ENCODE measurements around the gene BPIFB4. TPM values are rescaled to one million over a fixed set of nuclear protein-coding genes. Genes with fewer than 3 reads are reported as not detected.

BPIFB4 gene
- polyA plus RNA-seq, 1 of the 3 experiments (the other 2 are of a cell fraction): not detected

DNA sequence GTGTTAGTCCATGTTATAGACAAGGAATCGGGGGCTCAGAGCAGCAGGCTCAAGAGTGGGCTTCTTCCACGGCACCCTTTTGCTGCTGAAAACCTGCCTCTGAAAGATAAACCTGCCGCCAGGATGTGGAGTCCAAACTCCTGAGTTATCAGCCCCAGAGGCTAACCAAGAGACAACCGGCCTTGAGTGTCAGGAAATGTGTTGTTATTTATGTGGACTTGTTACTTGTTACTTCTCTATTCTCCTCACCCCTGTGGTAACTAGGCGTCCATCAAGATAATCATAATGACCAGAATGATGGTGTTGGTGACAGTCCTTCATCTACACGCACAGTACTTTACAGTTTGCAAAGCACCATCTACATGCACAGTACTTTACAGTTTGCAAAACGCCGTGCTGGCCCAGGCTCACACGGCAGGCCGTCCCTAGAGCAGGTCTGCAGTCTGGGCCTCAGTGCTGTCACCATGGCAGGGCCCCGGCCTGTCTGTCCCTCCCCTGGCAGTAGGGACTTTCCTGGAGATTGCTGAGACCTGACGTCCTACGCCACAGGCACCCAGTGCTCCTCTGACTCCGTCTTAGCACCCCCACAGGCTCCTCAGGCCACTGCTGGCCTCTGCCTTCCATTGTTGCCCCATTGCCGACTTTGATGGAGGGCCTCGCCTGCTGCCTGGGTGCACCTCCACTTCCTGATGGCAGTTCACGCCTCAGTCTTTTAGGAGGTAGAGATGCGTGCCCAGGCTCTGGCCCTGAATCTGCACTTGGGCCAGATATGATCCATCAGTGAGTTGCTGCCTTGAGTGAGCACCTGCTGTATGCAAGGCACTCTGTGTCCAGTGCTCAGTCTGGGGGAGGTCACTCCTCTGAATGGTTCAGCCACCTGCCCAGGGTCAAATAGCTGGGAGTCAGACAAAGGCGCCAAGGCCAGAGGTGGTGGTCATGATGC lies 9.1 kb upstream of the BPIFB4 start:
- H3K9ac ChIP-seq: no peak overlapping the region
- H2AFZ ChIP-seq (ENCODE audit: low read depth): no peak overlapping the region
- CTCF ChIA-PET: no interaction called here
- no peak for TF ChIP-seq GATA2 (CRISPR knock-in tag; IDR thresholded peaks at IDR 0.05)
- no peak for TF ChIP-seq EZH2phosphoT487 (IDR thresholded peaks at IDR 0.05; ENCODE audit: borderline replicate concordance, low read depth)
- TF ChIP-seq, protein P1, sequence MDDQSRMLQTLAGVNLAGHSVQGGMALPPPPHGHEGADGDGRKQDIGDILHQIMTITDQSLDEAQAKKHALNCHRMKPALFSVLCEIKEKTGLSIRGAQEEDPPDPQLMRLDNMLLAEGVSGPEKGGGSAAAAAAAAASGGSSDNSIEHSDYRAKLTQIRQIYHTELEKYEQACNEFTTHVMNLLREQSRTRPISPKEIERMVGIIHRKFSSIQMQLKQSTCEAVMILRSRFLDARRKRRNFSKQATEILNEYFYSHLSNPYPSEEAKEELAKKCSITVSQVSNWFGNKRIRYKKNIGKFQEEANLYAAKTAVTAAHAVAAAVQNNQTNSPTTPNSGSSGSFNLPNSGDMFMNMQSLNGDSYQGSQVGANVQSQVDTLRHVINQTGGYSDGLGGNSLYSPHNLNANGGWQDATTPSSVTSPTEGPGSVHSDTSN (IDR thresholded peaks at IDR 0.05): no peak
- no peak for TF ChIP-seq RFX5 (IDR thresholded peaks at IDR 0.05; ENCODE audit: low read length)
- TF ChIP-seq, protein P2, sequence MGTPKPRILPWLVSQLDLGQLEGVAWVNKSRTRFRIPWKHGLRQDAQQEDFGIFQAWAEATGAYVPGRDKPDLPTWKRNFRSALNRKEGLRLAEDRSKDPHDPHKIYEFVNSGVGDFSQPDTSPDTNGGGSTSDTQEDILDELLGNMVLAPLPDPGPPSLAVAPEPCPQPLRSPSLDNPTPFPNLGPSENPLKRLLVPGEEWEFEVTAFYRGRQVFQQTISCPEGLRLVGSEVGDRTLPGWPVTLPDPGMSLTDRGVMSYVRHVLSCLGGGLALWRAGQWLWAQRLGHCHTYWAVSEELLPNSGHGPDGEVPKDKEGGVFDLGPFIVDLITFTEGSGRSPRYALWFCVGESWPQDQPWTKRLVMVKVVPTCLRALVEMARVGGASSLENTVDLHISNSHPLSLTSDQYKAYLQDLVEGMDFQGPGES (IDR thresholded peaks at IDR 0.05; ENCODE audit: low read depth, low read length): no peak
- no peak for TF ChIP-seq TAF1 (IDR thresholded peaks at IDR 0.05; ENCODE audit: borderline replicate concordance, low read depth, low read length)
- TF ChIP-seq, protein P3, sequence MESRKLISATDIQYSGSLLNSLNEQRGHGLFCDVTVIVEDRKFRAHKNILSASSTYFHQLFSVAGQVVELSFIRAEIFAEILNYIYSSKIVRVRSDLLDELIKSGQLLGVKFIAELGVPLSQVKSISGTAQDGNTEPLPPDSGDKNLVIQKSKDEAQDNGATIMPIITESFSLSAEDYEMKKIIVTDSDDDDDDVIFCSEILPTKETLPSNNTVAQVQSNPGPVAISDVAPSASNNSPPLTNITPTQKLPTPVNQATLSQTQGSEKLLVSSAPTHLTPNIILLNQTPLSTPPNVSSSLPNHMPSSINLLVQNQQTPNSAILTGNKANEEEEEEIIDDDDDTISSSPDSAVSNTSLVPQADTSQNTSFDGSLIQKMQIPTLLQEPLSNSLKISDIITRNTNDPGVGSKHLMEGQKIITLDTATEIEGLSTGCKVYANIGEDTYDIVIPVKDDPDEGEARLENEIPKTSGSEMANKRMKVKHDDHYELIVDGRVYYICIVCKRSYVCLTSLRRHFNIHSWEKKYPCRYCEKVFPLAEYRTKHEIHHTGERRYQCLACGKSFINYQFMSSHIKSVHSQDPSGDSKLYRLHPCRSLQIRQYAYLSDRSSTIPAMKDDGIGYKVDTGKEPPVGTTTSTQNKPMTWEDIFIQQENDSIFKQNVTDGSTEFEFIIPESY (IDR thresholded peaks at IDR 0.05; ENCODE audit: borderline replicate concordance, low read depth): no peak
- no peak for TF ChIP-seq RCOR1 (IDR thresholded peaks at IDR 0.05; ENCODE audit: low read length)
- TF ChIP-seq YY1 (IDR thresholded peaks at IDR 0.05; ENCODE audit: low read depth): no peak
- TF ChIP-seq JUND (IDR thresholded peaks at IDR 0.05): no peak
- TF ChIP-seq, protein P4, sequence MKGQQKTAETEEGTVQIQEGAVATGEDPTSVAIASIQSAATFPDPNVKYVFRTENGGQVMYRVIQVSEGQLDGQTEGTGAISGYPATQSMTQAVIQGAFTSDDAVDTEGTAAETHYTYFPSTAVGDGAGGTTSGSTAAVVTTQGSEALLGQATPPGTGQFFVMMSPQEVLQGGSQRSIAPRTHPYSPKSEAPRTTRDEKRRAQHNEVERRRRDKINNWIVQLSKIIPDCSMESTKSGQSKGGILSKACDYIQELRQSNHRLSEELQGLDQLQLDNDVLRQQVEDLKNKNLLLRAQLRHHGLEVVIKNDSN (IDR thresholded peaks at IDR 0.05; ENCODE audit: borderline replicate concordance, low read depth): no peak
- TF ChIP-seq FOXM1 (IDR thresholded peaks at IDR 0.05; ENCODE audit: low read depth): no peak
- TF ChIP-seq CHD2 (IDR thresholded peaks at IDR 0.05; ENCODE audit: low read length, partially characterized antibody): no peak
- TF ChIP-seq NRF1 (IDR thresholded peaks at IDR 0.05; ENCODE audit: low read depth, low read length): no peak
- TF ChIP-seq, protein P5, sequence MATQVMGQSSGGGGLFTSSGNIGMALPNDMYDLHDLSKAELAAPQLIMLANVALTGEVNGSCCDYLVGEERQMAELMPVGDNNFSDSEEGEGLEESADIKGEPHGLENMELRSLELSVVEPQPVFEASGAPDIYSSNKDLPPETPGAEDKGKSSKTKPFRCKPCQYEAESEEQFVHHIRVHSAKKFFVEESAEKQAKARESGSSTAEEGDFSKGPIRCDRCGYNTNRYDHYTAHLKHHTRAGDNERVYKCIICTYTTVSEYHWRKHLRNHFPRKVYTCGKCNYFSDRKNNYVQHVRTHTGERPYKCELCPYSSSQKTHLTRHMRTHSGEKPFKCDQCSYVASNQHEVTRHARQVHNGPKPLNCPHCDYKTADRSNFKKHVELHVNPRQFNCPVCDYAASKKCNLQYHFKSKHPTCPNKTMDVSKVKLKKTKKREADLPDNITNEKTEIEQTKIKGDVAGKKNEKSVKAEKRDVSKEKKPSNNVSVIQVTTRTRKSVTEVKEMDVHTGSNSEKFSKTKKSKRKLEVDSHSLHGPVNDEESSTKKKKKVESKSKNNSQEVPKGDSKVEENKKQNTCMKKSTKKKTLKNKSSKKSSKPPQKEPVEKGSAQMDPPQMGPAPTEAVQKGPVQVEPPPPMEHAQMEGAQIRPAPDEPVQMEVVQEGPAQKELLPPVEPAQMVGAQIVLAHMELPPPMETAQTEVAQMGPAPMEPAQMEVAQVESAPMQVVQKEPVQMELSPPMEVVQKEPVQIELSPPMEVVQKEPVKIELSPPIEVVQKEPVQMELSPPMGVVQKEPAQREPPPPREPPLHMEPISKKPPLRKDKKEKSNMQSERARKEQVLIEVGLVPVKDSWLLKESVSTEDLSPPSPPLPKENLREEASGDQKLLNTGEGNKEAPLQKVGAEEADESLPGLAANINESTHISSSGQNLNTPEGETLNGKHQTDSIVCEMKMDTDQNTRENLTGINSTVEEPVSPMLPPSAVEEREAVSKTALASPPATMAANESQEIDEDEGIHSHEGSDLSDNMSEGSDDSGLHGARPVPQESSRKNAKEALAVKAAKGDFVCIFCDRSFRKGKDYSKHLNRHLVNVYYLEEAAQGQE (IDR thresholded peaks at IDR 0.05; ENCODE audit: low read depth, low read length): no peak
- H3K27me3 ChIP-seq (ENCODE audit: insufficient read depth): peaks cover 44% of the 10 kb centered on the region
- no peaks in the 10 kb centered on the region for H3K36me3 ChIP-seq (replicated peaks in 1 of 2; ENCODE audit: control insufficient read depth in 1 of 2, insufficient read depth in 2 of 2, low read length in 1 of 2)
- POLR2A ChIA-PET: no interaction called here
- H3K27ac ChIP-seq (ENCODE audit: low read depth in 2 of 2, low read length in 1 of 2): no peak overlapping the region
- H4K20me1 ChIP-seq (ENCODE audit: insufficient read depth): no peaks in the 10 kb centered on the region
- no peaks in the 10 kb centered on the region for H3K4me1 ChIP-seq (ENCODE audit: control insufficient read depth in 1 of 2, insufficient read depth in 2 of 2, low read depth in 1 of 2, low read length in 1 of 2)
- 27% methylated on average over 12 of the region's 19 CpGs for WGBS (ENCODE audit: low lambda C conversion rate)
- H3F3A ChIP-seq (replicated peaks; ENCODE audit: insufficient read depth): no peaks in the 10 kb centered on the region
- no peak overlapping the region for H3K4me3 ChIP-seq (ENCODE audit: low read depth in 2 of 2, low read length in 1 of 2)
- H3K4me2 ChIP-seq: no peak overlapping the region
- no peaks in the 10 kb centered on the region for H3K9me2 ChIP-seq
- no peak for DNase-seq
- H3K79me2 ChIP-seq (ENCODE audit: insufficient read depth): no peaks in the 10 kb centered on the region
- H3K9me3 ChIP-seq: no peaks in the 10 kb centered on the region
